Measurements from ENCODE around the gene MRM1. TPM values are rescaled to one million over a fixed set of nuclear protein-coding genes. Genes with fewer than 3 reads are reported as not detected.
A peak's percentile ranks its signal among the peaks of the same experiment; 100 is the strongest.

MRM1 gene, protein sequence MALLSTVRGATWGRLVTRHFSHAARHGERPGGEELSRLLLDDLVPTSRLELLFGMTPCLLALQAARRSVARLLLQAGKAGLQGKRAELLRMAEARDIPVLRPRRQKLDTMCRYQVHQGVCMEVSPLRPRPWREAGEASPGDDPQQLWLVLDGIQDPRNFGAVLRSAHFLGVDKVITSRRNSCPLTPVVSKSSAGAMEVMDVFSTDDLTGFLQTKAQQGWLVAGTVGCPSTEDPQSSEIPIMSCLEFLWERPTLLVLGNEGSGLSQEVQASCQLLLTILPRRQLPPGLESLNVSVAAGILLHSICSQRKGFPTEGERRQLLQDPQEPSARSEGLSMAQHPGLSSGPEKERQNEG
- total RNA-seq (1 to 10 TPM; 6.0 to 8.1 (median 6.8) TPM), polyA plus RNA-seq (1 to 10 TPM; 2.7 to 6.5 TPM)
- long read RNA-seq, donor 1, transcript MRM1-204 (5 exons, 1,857 nt) = major isoform, 17 of 30 reads
- long read RNA-seq, donor 1, partial matches to known transcripts = 8 of 30 reads
- long read RNA-seq, donor 1, other reads (novel, unspliced or antisense) = 5 of 30 reads
- long read RNA-seq, donor 2, transcript MRM1-204 (5 exons, 1,857 nt) = major isoform, 5 of 5 reads
- long read RNA-seq, donor 2, partial matches to known transcripts = 0 of 5 reads
- long read RNA-seq, donor 2, other reads (novel, unspliced or antisense) = 0 of 5 reads
- long read RNA-seq, donor 3, partial matches to known transcripts = 1 of 9 reads
- long read RNA-seq, donor 3, other reads (novel, unspliced or antisense) = 3 of 9 reads

DNA sequence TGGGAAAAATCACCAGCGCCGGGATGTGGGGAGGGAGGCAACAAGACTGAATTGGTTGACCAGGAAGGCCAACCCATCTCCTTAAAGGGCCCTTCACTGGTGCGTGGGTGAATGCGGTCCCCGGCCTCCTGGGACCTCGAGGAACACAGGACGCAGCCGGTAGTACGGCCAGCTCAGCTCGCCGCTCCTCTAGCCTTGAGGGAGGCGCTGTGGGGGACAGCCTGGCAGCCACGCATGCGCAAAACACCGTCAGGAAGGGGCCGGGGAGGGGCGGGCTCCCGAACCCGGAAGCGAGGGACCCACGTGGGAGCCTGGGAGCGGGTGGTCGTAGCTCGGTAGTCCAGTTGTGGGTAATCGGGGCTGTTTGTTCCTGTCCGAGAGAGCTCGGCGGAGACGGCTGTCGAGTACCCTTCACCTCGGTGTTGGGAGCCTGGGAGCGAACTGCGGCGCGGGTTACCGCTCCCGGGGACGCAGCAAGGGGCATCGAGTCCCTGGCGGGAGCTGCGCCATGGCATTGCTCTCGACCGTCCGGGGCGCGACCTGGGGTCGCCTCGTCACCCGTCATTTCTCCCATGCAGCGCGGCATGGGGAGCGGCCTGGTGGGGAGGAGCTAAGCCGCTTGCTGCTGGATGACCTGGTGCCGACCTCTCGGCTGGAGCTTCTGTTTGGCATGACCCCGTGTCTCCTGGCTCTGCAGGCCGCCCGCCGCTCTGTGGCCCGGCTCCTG is at the start of gene MRM1:
MRM1 (plus strand) TSS at position 281 of the 727 bp plus-strand sequence; CDS start at position 509, 228 bp downstream.
- H3K9me3 ChIP-seq = no peaks in the 10 kb centered on the region
- no peaks in the 10 kb centered on the region for H3K36me3 ChIP-seq
- H3K27ac ChIP-seq = peak within 1 kb of the TSS; percentile 12 to 43
- peaks cover 5% of the 10 kb centered on the region for H3K4me1 ChIP-seq (ENCODE audit: insufficient read depth)
- 0% methylated on average over 46 to 60 of the region's 60 CpGs for whole genome bisulfite sequencing, 3 donors
- intact Hi-C loops (cut with DNase I) = no loop called here
- TF ChIP-seq POLR2A (IDR thresholded peaks at IDR 0.05) (peak; percentile 42), EP300 (IDR thresholded peaks at IDR 0.05) (no peak)
- TF ChIP-seq, protein P1, sequence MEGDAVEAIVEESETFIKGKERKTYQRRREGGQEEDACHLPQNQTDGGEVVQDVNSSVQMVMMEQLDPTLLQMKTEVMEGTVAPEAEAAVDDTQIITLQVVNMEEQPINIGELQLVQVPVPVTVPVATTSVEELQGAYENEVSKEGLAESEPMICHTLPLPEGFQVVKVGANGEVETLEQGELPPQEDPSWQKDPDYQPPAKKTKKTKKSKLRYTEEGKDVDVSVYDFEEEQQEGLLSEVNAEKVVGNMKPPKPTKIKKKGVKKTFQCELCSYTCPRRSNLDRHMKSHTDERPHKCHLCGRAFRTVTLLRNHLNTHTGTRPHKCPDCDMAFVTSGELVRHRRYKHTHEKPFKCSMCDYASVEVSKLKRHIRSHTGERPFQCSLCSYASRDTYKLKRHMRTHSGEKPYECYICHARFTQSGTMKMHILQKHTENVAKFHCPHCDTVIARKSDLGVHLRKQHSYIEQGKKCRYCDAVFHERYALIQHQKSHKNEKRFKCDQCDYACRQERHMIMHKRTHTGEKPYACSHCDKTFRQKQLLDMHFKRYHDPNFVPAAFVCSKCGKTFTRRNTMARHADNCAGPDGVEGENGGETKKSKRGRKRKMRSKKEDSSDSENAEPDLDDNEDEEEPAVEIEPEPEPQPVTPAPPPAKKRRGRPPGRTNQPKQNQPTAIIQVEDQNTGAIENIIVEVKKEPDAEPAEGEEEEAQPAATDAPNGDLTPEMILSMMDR (IDR thresholded peaks at IDR 0.05) = peak in 1 of 3 donors; percentile 15
- H3K4me3 ChIP-seq = peak within 1 kb of the TSS; percentile 80
- no peaks in the 10 kb centered on the region for H3K27me3 ChIP-seq
- DNase-seq = peak; percentile 93 to 95 (median 94)

DNA sequence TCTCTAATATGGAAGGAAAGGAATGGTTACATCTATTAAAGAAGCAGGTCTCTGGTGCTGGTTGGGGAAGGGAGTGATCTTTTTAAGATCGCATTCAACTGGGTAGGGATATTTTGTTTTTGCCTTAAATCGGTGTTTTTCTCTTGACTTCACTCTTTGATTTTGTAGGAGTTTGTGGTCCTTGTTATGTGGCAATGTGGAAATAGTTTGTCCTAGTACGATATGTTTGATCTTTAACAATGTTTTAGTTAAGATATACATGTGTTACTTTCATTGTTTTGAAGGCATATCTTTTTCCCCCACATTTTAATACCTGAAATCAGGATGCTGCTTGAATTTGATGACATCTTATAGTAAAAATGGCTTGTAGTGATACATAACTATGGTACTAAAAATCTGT is 47.9 kb upstream of the MRM1 start:
- TF ChIP-seq EP300 (IDR thresholded peaks at IDR 0.05) (no peak), POLR2A (IDR thresholded peaks at IDR 0.05) (no peak)
- TF ChIP-seq, protein P1 (IDR thresholded peaks at IDR 0.05) = no peak
- no peaks in the 10 kb centered on the region for H3K27me3 ChIP-seq
- 77 to 84% (median 83%) methylated on average over 3 of the region's 3 CpGs for WGBS, 3 donors
- H3K27ac ChIP-seq = no peak overlapping the region
- DNase-seq = no peak
- intact Hi-C loops (cut with DNase I) = no loop called here
- no peak overlapping the region for H3K4me3 ChIP-seq
- H3K4me1 ChIP-seq (ENCODE audit: insufficient read depth) = peaks cover 2% of the 10 kb centered on the region
- no peaks in the 10 kb centered on the region for H3K36me3 ChIP-seq
- H3K9me3 ChIP-seq = no peaks in the 10 kb centered on the region

DNA sequence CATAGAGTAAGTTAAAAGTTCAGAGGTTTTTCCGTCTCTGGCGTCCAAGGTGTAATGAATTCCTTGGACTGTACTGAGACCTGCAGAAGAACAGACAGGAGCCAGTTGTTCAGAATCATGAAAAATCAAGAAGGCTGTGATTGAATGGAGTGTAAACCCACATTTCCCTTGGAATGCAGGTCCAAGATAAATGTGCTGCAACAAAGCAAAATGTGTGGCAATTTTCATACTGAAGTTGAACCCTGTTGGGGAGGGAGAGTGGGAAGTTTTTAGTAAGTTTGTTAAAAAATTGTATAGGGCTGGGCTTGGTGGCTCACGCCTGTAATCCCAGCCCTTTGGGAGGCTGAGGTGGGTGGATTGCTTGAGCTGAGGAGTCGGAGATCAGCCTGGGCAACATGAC is 35.3 kb upstream of the MRM1 start:
- no peak overlapping the region for H3K4me3 ChIP-seq
- TF ChIP-seq, protein P1 (IDR thresholded peaks at IDR 0.05) = no peak
- TF ChIP-seq POLR2A (IDR thresholded peaks at IDR 0.05) (no peak), EP300 (IDR thresholded peaks at IDR 0.05) (no peak)
- no peak for DNase-seq
- WGBS, 3 donors = 85 to 89% (median 88%) methylated on average over 4 of the region's 4 CpGs
- no peak overlapping the region for H3K27ac ChIP-seq
- H3K4me1 ChIP-seq (ENCODE audit: insufficient read depth) = no peaks in the 10 kb centered on the region
- H3K27me3 ChIP-seq = no peaks in the 10 kb centered on the region
- no peaks in the 10 kb centered on the region for H3K36me3 ChIP-seq
- no peaks in the 10 kb centered on the region for H3K9me3 ChIP-seq
- intact Hi-C loops (cut with DNase I) = no loop called here

DNA sequence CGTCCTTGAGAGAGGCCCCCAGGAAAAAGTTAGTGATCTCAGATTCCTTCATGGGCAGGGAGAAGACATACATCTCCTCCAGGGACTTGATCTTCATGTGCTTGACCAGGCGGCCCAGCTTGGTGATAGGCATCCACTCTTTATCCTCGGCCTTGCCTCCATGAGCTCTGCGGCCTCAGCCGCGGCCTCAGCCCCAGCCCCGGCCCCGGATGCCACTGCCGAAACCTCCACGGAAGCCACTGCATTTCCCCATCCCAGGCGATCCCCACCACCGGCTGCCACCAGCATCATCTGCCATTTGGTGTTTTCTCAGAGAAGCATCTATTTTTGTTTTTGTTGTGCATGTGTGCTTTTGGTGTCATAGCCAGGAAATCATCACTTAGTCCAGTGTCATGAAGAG is 26.4 kb upstream of the MRM1 start:
- H3K27me3 ChIP-seq = no peaks in the 10 kb centered on the region
- TF ChIP-seq, protein P1 (IDR thresholded peaks at IDR 0.05) = no peak
- no peak for TF ChIP-seq POLR2A (IDR thresholded peaks at IDR 0.05)
- TF ChIP-seq EP300 (IDR thresholded peaks at IDR 0.05) = no peak
- no peak for DNase-seq
- H3K27ac ChIP-seq = no peak overlapping the region
- no peaks in the 10 kb centered on the region for H3K36me3 ChIP-seq
- H3K9me3 ChIP-seq = no peaks in the 10 kb centered on the region
- WGBS, 3 donors = 93 to 98% (median 94%) methylated on average over 12 of the region's 12 CpGs
- H3K4me1 ChIP-seq (ENCODE audit: insufficient read depth) = no peaks in the 10 kb centered on the region
- intact Hi-C loops (cut with DNase I) = loop anchor here in 1 of 4 donors (2.0 kb wide), 1 partner anchor 14 kb away; no protein-coding TSS in a partner anchor
- no peak overlapping the region for H3K4me3 ChIP-seq

Measured in ovary (tissue), 10 donors.